Measurements from ENCODE around the gene MAL. TPM values are rescaled to one million over a fixed set of nuclear protein-coding genes. Genes with fewer than 3 reads are reported as not detected.
"Not testable (repeated sequence)": the region's sequence is repeated elsewhere in the genome, so short reads cannot be mapped to it uniquely, and the experiment has no call there.

MAL gene
- total RNA-seq, 1 experiment from 2014 or later, result not detected

DNA sequence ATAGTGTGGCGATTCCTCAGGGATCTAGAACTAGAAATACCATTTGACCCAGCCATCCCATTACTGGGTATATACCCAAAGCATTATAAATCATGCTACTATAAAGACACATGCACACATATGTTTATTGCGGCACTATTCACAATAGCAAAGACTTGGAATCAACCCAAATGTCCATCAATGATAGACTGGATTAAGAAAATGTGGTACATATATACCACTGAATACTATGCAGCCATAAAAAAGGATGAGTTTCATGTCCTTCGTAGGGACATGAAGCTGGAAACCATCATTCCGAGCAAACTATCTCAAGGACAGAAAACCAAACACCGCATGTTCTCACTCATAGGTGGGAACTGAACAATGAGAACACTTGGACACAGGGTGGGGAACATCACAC is 72.8 kb downstream of the MAL start:
- in situ Hi-C loops (cut with HindIII; ENCODE audit: low pct_unique_long_range_greater_than_20kb, low sequenced_read_pairs); DNase-seq (ENCODE audit: low read depth, low spot score): not testable (repeated sequence)

DNA sequence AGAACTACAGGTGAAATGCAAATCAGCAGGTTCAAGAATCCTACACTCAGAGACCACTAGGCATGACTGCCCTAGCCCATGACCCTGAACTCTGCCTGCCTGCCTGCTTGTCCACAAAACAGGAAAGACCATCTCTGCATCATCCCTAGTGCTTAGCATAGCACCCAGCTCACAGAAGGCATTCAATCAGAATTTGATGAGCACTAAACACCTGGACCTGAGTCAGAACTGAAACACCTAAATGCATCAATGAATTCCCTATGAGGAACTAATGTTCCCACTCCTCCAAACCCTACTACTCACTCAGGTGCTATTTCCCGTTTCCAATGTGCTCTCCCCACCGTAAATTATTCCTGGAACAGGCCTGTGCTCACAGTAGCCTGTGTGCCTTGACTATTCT is 74.4 kb downstream of the MAL start:
- in situ Hi-C loops (cut with HindIII; ENCODE audit: low pct_unique_long_range_greater_than_20kb, low sequenced_read_pairs), result no loop called here
- no peak for DNase-seq (ENCODE audit: low read depth, low spot score)

Small RNAs within 50 kb of the gene (small RNA-seq; reads per million reads assigned to genes)
- gene RN7SL575P, result 0 to 0.67 reads per million in 2 experiments

Other genes starting within 250 kb of the MAL start
- not detected in 2 replicates for gene TEKT4, start 154.3 kb upstream of the MAL start, total RNA-seq (2014; rRNA removed; shearing (Covaris generic))
- 114 and 124 TPM in 2 replicates for gene MRPS5, start 96.1 kb downstream of the MAL start, total RNA-seq (2014; rRNA removed; shearing (Covaris generic))
- gene ZNF514, start 134.1 kb downstream of the MAL start, total RNA-seq (2014; rRNA removed; shearing (Covaris generic)), result 6.8 and 7.5 TPM in 2 replicates
- 6.5 and 7.6 TPM in 2 replicates for gene ZNF2, start 140.1 kb downstream of the MAL start, total RNA-seq (2014; rRNA removed; shearing (Covaris generic))
- gene ZNF892, start 181.8 kb downstream of the MAL start, total RNA-seq (2014; rRNA removed; shearing (Covaris generic)), result 1.2 and 1.3 TPM in 2 replicates
- not detected in 2 replicates for gene PROM2, start 248.7 kb downstream of the MAL start, total RNA-seq (2014; rRNA removed; shearing (Covaris generic))